Stimulated activated CD8-positive, alpha-beta memory T cell treated with anti-CD3 and anti-CD28 coated beads, Interleukin-12 subunit alpha, Interleukin-12 subunit beta, amount 100 ng/mL, for 1 hour (primary cell): ENCODE measurements around the gene GOLGA8T.
"Not testable (repeated sequence)": the region's sequence is repeated elsewhere in the genome, so short reads cannot be mapped to it uniquely, and the experiment has no call there.

Source experiments
- DNase-seq: peaks from one replicate; pipeline ENCODE4 v3.0.0-alpha.2; 2020; ENCODE audit warnings: low read depth

Gene GOLGA8T

DNA sequence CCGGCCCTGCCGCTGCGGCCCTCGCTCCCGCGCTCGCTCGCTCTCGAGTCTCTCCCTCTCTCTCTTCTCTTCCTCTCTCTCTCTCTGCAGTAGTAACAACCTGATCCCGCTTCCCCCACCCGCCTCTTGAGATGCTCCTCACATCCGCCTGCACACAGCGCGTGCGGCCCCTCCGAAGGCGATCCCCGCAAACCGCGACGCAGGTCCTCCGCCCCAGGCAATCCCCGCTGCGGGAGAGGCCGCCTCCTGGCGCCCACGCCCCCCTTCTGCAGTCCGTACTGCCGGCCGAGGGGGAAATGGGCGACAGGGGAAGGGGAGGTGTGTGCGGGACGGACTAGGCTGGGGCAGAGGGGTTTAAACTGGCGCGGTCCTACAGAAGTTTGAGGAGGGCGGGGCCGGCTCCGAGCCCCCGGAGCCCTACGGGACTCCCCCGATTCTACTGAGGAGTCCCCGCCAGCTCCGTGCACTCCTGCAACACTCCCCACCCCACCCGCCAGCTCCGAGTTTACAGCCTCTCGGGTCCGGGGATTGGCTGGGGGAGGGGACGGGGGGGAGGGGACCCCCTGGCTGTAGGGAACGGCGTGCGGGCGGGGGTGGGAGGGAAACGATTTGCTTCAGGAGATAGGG, 57.4 kb downstream of the GOLGA8T start:
- DNase-seq = not testable (repeated sequence)

DNA sequence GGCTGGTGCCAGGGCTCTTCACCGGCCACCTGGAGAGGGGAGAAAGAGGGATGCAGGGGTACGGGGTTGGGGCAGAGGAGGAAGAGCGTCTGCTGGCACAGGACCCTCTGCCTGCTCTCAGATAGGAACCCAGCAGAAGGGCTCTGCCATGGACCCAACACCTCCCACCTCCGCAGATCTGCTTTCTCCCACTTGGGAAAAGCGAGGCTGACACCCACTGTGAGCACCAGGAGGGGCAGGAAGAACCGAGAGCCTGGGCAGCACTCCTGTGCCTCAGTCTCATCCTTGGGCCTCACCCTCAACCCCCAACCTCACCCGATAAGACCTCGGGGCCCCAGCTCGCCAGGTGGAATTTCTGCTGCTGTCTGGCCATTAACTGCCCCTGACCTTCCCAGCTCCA, 58.0 kb downstream of the GOLGA8T start:
- not testable (repeated sequence) for DNase-seq
